PC-9 (cell line): ENCODE data around the gene CRPPA.

ENCODE experiments used
- CTCF ChIP-seq: fragments of 200-600 bp; sonication (generic); conservative IDR thresholded peaks from 2 replicates; pipeline ENCODE4 v1.6.1; 2017; ENCODE audit warnings: mixed run types, antibody characterized with exemption, mild to moderate bottlenecking, moderate library complexity
- EZH2 ChIP-seq: fragments of 200-600 bp; sonication (generic); IDR thresholded peaks from 2 replicates; pipeline ENCODE4 v1.8.0; 2017; ENCODE audit warnings: antibody characterized with exemption, low read depth

GRCh38 chr7:16423761-16424160 lies 2.4 kb upstream of the CRPPA start:
- TF ChIP-seq CTCF: no peak
- no peak for TF ChIP-seq EZH2
